PFSK-1 (cell line): ENCODE measurements around the gene RYR3.

Experiments
- FOXP2 ChIP-seq: optimal IDR thresholded peaks from 2 replicates; pipeline ENCODE3; 2011; ENCODE audit warnings: borderline replicate concordance, control low read depth, inconsistent platforms; ENCODE audit not compliant: insufficient read depth; ENCODE audit errors: extremely low read length, extremely low read depth
- POLR2AphosphoS5 ChIP-seq: IDR thresholded peaks from 2 replicates; pipeline ENCODE4 v1.6.1; 2012; ENCODE audit warnings: low read depth, mild to moderate bottlenecking, control low read depth, low read length, moderate library complexity
- SIN3A ChIP-seq: IDR thresholded peaks from 2 replicates; pipeline ENCODE4 v1.6.1; 2012; ENCODE audit warnings: mild to moderate bottlenecking, low read length, moderate library complexity, borderline replicate concordance; ENCODE audit not compliant: insufficient read depth
- TAF1 ChIP-seq: IDR thresholded peaks from 2 replicates; pipeline ENCODE4 v1.6.1; 2012; ENCODE audit warnings: low read length, control low read depth, borderline replicate concordance; ENCODE audit not compliant: insufficient read depth
- TF ChIP-seq, protein P1 (sequence below), 2 experiments: IDR thresholded peaks; 2 replicates each; pipeline versions ENCODE4 v1.6.1 to v1.8.0; 2011 to 2012; ENCODE audit warnings: low read depth in 2 of 2, low read length in 2 of 2, control low read depth in 1 of 2, inconsistent platforms in 1 of 2, mild to moderate bottlenecking in 1 of 2, moderate library complexity in 1 of 2; ENCODE audit not compliant: insufficient read depth in 1 of 2

RYR3 gene

DNA sequence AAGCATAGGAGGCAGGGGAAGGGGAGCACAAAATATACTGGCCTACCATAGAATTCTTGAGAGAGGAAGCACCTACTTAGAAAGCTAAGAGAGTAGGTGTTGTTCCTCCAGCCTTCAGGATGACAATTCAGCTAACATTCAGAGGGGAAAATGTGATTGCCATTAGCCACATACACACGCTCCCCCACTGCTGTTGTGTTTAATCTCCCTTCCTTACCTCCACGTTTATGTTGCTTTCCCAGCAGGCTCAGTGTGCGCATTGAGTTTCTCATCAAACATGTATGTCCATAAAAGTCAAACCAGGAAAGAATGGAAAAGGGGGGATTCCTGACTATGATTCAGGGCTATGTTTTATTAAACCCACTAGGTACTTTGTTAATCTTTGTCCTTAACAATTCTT is 512.4 kb downstream of the RYR3 start:
- TF ChIP-seq, protein P1, sequence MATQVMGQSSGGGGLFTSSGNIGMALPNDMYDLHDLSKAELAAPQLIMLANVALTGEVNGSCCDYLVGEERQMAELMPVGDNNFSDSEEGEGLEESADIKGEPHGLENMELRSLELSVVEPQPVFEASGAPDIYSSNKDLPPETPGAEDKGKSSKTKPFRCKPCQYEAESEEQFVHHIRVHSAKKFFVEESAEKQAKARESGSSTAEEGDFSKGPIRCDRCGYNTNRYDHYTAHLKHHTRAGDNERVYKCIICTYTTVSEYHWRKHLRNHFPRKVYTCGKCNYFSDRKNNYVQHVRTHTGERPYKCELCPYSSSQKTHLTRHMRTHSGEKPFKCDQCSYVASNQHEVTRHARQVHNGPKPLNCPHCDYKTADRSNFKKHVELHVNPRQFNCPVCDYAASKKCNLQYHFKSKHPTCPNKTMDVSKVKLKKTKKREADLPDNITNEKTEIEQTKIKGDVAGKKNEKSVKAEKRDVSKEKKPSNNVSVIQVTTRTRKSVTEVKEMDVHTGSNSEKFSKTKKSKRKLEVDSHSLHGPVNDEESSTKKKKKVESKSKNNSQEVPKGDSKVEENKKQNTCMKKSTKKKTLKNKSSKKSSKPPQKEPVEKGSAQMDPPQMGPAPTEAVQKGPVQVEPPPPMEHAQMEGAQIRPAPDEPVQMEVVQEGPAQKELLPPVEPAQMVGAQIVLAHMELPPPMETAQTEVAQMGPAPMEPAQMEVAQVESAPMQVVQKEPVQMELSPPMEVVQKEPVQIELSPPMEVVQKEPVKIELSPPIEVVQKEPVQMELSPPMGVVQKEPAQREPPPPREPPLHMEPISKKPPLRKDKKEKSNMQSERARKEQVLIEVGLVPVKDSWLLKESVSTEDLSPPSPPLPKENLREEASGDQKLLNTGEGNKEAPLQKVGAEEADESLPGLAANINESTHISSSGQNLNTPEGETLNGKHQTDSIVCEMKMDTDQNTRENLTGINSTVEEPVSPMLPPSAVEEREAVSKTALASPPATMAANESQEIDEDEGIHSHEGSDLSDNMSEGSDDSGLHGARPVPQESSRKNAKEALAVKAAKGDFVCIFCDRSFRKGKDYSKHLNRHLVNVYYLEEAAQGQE (IDR thresholded peaks at IDR 0.05; ENCODE audit: insufficient read depth in 1 of 2, low read depth in 2 of 2, low read length in 2 of 2) = no peak
- TF ChIP-seq SIN3A = no peak
- no peak for TF ChIP-seq FOXP2
- TF ChIP-seq POLR2AphosphoS5 = no peak
- TF ChIP-seq TAF1 = no peak

DNA sequence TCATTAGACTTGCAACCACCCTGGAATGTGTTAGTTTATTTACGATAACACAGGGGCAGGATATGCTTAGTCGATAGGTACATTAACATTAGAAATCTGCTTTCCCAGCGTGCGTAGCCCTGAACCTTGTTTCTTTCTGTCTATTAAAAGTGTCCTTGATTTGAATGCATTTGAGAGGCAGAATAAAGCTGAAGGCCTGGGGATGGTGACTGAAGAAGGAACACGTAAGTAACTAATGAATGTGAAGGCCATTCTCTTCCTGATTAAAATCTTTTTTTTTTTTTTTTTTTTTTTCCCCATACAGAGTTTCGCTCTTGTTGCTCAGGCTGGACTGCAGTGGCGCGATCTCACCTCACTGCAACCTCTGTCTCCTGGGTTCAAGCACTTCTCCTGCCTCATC is 514.7 kb downstream of the RYR3 start:
- TF ChIP-seq SIN3A = no peak
- TF ChIP-seq POLR2AphosphoS5 = no peak
- no peak for TF ChIP-seq FOXP2

DNA sequence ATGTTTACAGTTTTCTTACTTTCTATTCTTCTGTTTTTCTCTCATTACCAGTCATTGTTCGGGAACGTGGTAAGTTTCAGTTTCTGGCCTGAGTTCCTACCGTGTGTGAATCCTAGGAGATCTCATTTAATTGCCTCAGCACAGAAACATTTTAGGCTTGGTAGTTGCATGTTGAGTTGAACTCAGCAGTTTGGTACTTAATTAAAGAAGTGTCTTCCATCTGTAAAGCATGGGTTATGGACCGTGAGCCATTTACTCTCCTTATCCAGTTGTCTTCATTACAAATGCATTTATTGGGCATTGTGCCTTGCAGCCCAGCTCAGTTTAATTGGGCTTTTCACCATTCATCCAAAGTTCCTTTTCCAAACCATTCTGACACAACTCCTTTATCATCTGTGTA is 515.4 kb downstream of the RYR3 start:
- TF ChIP-seq POLR2AphosphoS5 (no peak), TAF1 (no peak), FOXP2 (no peak), SIN3A (no peak)
- TF ChIP-seq, protein P1 (IDR thresholded peaks at IDR 0.05; ENCODE audit: insufficient read depth in 1 of 2, low read depth in 2 of 2, low read length in 2 of 2) = no peak

DNA sequence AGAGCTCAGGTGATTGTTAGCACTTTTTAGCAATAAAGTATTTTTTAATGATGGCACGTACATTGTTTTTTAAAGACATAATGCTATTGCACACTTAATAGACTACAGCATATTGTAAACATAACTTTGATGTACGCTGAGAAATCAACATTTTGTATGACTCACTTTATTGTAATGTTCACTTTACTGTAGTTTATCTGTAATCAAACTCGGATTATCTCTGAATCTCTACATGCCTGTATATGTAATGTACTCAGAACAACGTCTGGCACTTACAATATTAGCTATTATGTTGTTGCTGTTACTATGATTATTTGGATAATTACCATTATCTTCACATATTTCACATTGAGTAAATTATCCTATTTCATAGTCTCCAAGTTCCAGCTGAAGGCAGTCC is 519.6 kb downstream of the RYR3 start:
- TF ChIP-seq TAF1 = no peak
- TF ChIP-seq, protein P1 (IDR thresholded peaks at IDR 0.05; ENCODE audit: insufficient read depth in 1 of 2, low read depth in 2 of 2, low read length in 2 of 2) = no peak
- TF ChIP-seq SIN3A = no peak
- TF ChIP-seq POLR2AphosphoS5 = no peak
- no peak for TF ChIP-seq FOXP2

DNA sequence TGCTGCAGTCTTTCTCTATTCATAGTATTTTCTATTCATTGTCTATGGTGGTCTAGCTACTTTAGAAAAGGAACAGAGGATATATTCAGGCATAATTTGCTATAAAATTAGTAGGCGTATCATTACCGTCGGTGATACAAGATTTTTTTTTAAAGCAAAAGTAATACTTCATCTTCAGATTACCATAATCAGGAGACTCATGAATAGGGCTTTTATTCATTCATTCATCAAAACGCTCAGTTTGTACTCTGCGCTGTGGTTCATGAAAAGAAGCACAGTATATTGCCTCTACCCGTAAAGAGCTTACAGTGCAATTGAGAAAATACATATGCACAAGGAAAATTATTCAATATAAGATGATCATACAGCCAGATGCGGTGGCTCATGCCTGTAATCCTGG is 520.9 kb downstream of the RYR3 start:
- TF ChIP-seq, protein P1 (IDR thresholded peaks at IDR 0.05; ENCODE audit: insufficient read depth in 1 of 2, low read depth in 2 of 2, low read length in 2 of 2) = no peak
- TF ChIP-seq POLR2AphosphoS5 (no peak), SIN3A (no peak), TAF1 (no peak), FOXP2 (no peak)
